ENCODE data around the gene IGF2BP2.

Gene IGF2BP2

DNA sequence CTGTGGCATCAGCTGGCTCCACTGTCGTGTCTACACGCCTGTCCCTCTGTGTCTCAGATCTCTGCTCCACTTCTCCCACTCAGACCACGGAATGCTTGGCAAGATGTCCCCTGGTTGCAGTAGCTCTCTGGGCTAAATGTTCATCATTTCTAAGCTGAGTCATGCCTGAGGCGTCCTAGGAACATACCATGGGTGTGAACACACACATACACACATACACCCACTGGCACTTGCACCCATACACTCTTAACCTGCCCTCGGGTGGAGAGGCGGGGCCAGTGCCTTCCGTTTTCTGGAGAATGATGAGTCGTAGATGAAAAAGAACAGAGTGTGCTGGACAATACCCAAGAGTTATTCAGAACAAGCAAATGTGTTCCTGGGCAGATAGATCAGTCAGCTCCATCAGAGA is 166.3 kb downstream of the IGF2BP2 start:
- Mint-ChIP-seq H3K4me3 (no peak overlapping the region), H3K4me1 (peaks cover 11% of the 10 kb centered on the region), H3K27me3 (ENCODE audit: low read depth, poor library complexity) (no peaks in the 10 kb centered on the region), H3K36me3 (ENCODE audit: low read depth) (peaks cover 64% of the 10 kb centered on the region), H3K9me3 (no peaks in the 10 kb centered on the region), H3K27ac (no peak overlapping the region)
- TF ChIP-seq, protein P1, sequence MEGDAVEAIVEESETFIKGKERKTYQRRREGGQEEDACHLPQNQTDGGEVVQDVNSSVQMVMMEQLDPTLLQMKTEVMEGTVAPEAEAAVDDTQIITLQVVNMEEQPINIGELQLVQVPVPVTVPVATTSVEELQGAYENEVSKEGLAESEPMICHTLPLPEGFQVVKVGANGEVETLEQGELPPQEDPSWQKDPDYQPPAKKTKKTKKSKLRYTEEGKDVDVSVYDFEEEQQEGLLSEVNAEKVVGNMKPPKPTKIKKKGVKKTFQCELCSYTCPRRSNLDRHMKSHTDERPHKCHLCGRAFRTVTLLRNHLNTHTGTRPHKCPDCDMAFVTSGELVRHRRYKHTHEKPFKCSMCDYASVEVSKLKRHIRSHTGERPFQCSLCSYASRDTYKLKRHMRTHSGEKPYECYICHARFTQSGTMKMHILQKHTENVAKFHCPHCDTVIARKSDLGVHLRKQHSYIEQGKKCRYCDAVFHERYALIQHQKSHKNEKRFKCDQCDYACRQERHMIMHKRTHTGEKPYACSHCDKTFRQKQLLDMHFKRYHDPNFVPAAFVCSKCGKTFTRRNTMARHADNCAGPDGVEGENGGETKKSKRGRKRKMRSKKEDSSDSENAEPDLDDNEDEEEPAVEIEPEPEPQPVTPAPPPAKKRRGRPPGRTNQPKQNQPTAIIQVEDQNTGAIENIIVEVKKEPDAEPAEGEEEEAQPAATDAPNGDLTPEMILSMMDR (IDR thresholded peaks at IDR 0.05), result no peak
- no peak for DNase-seq

DNA sequence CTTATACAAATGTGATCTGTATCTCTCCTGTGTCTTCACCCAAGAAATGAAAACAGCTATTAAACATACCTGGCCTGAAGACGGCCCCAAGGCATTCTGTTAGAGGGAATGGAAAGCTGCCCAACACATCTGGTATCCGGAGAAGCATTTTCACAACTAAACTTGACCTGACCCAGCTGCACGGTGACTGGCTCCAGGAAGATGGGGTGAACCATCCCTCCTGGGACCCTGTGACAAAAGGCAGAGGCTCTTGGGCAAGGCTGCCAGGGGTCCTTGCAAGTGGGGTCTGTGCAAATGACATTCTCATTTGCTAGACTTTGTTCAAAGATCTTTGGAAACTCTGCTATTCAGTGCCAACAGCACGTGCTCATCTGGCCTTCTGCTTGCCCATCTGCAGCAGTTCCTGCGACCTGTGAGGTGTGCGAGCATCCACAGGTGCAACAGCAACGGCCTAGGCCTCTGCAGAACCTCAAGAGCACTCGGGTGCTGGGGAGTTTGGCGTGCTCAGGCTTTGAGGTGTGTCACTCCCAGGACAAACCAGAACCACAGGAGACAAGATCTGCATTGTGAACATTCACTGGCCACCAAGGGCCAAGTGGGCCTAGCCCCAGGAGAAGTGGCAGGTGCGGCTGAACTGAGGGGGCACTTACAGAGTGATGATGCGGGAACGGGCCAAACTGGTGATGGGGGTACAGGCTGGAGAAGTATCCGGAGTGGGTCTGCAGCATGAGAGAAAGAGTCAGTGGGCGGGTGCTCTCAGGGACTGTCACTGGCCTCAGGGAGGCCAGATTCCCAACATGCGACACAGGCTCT is 166.9 kb downstream of the IGF2BP2 start:
- peaks cover 11% of the 10 kb centered on the region for H3K4me1 Mint-ChIP-seq
- no peak overlapping the region for H3K4me3 Mint-ChIP-seq
- H3K27ac Mint-ChIP-seq, result no peak overlapping the region
- no peak for DNase-seq
- H3K36me3 Mint-ChIP-seq (ENCODE audit: low read depth), result peaks cover 64% of the 10 kb centered on the region
- TF ChIP-seq, protein P1 (IDR thresholded peaks at IDR 0.05), result no peak
- H3K27me3 Mint-ChIP-seq (ENCODE audit: low read depth, poor library complexity), result no peaks in the 10 kb centered on the region
- no peaks in the 10 kb centered on the region for H3K9me3 Mint-ChIP-seq

DNA sequence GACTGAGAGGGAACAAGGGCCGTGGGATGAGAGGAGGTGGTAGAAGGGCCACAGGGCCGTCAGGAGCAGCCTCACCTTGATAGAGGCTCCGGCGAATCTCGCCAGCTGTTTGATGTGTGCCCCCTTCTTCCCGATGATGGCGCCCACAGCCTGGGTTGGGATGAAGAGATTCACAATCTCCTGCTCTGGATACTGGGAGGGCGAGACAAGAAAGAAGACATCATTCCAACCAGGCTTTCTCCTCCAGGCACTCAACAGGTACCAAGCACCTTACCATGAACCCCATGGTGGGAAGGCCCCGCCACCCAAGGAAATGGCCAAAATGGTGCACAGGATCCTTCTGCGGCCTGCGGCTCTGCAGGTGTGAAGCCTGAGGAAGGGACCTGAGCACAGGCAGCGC is 167.6 kb downstream of the IGF2BP2 start:
- no peak for DNase-seq
- no peak overlapping the region for H3K27ac Mint-ChIP-seq
- no peaks in the 10 kb centered on the region for H3K9me3 Mint-ChIP-seq
- peaks cover 11% of the 10 kb centered on the region for H3K4me1 Mint-ChIP-seq
- no peak overlapping the region for H3K4me3 Mint-ChIP-seq
- no peaks in the 10 kb centered on the region for H3K27me3 Mint-ChIP-seq (ENCODE audit: low read depth, poor library complexity)
- TF ChIP-seq, protein P1 (IDR thresholded peaks at IDR 0.05), result no peak
- peaks cover 70% of the 10 kb centered on the region for H3K36me3 Mint-ChIP-seq (ENCODE audit: low read depth)

DNA sequence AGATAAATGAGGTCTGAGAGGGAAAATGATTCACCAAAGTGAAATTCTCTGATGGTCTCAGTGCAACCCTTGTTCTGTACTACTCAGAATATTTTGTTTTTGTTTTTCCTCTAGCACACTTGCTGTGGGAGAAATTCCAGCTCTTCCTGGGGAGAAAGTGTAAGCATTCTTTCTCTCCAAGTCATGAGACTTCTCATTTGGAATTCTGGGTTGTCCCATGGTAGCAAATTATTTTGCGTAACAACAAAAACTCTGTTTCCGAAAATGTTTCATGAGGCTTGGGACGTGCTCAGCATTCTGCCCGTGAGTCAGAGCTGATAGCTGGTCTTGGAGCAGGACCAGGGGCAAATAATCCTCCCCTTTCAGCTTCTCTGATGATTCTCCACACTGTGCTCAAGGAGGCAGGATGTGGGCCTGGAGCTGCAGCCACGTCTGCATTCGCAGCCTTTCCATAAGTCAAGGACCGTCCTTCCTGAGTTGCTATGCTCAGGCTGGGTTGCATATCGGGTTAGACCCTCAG is 168.5 kb downstream of the IGF2BP2 start:
- H3K4me3 Mint-ChIP-seq, result no peak overlapping the region
- TF ChIP-seq, protein P1 (IDR thresholded peaks at IDR 0.05), result no peak

DNA sequence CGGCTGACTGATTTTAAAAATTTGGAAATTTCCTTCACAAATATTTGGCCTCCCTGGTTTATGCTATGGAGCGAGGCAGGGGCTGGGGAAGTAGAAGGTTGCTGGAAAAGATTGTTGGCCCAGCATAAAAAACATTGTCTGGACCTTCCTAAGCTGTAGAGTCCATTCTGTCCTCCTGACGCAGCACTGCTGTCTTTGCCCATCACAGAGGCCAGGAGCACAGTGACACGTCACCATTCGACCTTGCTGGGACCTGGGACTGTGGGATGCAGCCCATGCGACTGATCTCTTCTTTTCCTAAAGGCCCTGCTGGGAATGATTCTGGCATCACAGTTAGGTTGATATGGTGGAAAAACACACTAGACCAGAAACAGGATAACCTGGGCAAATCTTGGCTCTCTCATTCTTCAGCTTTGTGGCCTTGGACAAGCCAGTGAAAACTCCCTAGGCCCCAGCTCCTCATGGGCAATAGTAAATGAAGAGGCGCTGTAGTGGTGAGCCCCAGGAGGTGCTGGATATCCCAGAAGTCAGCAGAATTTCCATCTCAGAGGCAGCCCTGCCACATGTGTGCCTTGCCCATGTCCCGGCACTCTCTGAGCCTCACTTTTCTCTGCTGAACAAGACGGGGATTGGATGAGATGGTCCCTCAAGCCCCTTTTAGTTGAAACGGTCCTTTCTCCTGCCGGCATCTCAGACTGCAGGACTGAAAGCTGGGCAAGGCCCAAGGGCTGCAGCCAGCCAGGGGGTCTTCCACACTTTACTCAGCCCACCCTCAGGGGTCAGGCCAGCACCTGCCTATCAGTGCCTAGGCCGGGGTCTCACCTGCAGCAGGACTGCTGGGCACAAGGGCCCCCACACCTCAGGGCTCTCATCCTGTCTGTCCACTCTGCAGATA is 169.2 kb downstream of the IGF2BP2 start:
- Mint-ChIP-seq H3K27ac (peak overlapping the region; percentile 64), H3K9me3 (no peaks in the 10 kb centered on the region), H3K27me3 (ENCODE audit: low read depth, poor library complexity) (no peaks in the 10 kb centered on the region), H3K4me3 (no peak overlapping the region), H3K36me3 (ENCODE audit: low read depth) (peaks cover 78% of the 10 kb centered on the region), H3K4me1 (peaks cover 10% of the 10 kb centered on the region)
- TF ChIP-seq, protein P1 (IDR thresholded peaks at IDR 0.05), result no peak
- no peak for DNase-seq

More for the DNA sequence above, 168.5 kb downstream of the IGF2BP2 start:
- Mint-ChIP-seq H3K36me3 (ENCODE audit: low read depth) (peaks cover 71% of the 10 kb centered on the region), H3K27ac (peak overlapping the region; percentile 78), H3K9me3 (no peaks in the 10 kb centered on the region), H3K27me3 (ENCODE audit: low read depth, poor library complexity) (no peaks in the 10 kb centered on the region), H3K4me1 (peaks cover 11% of the 10 kb centered on the region)
- no peak for DNase-seq

All from nephron progenitor cell (in vitro differentiated cells).